HUES48 (cell line): ENCODE results near the gene RHBDD2.
"Not testable (repeated sequence)": the region's sequence is repeated elsewhere in the genome, so short reads cannot be mapped to it uniquely, and the experiment has no call there.

ENCODE experiments used
- H3K27ac ChIP-seq: one replicate; pipeline ENCODE4 v1.7.0; 2013; ENCODE audit warnings: low read depth, low read length, inconsistent platforms
- H3K27me3 ChIP-seq: 2 replicates; pipeline ENCODE4 v1.6.1; 2013; ENCODE audit warnings: mild to moderate bottlenecking, low read length; ENCODE audit not compliant: control insufficient read depth, insufficient read depth
- H3K36me3 ChIP-seq: 2 replicates; pipeline ENCODE4 v1.6.1; 2013; ENCODE audit warnings: low read length; ENCODE audit not compliant: control insufficient read depth, insufficient read depth
- H3K4me1 ChIP-seq: 2 replicates; pipeline ENCODE4 v1.6.1; 2013; ENCODE audit warnings: mild to moderate bottlenecking, low read length; ENCODE audit not compliant: control insufficient read depth, insufficient read depth
- H3K4me3 ChIP-seq: 2 replicates; pipeline ENCODE4 v1.5.1; 2013; ENCODE audit warnings: mild to moderate bottlenecking, low read depth, low read length
- H3K9ac ChIP-seq: 2 replicates; pipeline ENCODE4 v1.6.1; 2013; ENCODE audit warnings: mild to moderate bottlenecking, low read depth, low read length, moderate library complexity
- H3K9me3 ChIP-seq: 2 replicates; pipeline ENCODE4 v1.6.1; 2013; ENCODE audit warnings: low read length; ENCODE audit not compliant: control insufficient read depth, insufficient read depth

The RHBDD2 gene

DNA sequence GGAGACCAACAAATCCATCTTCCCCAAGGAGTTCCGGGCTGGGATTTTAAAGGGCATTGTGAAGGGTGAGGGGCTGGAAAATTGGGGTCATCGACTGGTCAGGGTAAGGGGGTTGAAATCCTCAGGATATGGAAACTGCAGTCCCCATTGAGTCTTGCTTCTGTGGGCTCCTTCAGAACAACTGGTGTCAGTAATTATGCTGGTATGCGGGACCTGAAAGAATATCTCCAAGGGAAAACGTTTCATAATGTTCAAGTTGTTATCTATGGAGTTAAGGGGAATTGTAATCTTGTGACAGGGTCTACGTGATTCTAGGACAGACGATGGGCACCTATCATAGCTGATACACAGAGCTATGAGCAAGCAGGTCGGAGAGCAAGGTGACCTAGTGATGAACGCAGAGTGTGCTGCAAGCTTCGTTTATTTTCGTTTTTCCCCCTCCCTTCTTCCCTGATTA lies 494 bp upstream of the RHBDD2 start:
- Histone ChIP-seq H3K4me1 (peaks cover 19% of the 10 kb centered on the region), H3K27me3 (peaks cover 15% of the 10 kb centered on the region), H3K4me3 (peak overlapping the region; percentile 53), H3K27ac (peak overlapping the region; percentile 39), H3K9me3 (no peaks in the 10 kb centered on the region), H3K9ac (no peak overlapping the region), H3K36me3 (peaks cover 21% of the 10 kb centered on the region)

DNA sequence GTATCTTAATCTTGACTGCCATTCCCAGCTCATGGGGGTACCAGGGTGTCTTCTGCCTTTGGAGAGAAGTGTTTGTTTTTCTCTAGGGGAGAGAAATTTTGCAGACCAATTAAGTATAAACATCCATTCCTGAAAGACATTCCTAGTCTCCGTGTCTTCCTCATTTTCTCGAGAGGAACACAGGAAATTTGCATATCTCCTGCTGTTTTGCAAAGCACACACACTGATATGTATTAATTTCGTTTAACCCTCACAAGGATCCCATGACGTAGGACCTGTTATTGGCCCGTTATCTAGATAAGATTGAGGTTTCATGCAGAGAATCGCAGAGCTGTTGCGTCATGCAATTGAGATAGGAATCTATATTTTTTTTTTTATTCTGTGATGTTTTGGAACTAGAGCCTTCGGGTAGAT lies 944 bp downstream of the RHBDD2 start:
- no peaks in the 10 kb centered on the region for H3K9me3 ChIP-seq
- H3K36me3 ChIP-seq = peaks cover 35% of the 10 kb centered on the region
- peaks cover 19% of the 10 kb centered on the region for H3K4me1 ChIP-seq
- H3K4me3 ChIP-seq = peak overlapping the region; percentile 86
- H3K27me3 ChIP-seq = peaks cover 15% of the 10 kb centered on the region
- H3K9ac ChIP-seq = peak overlapping the region; percentile 73; the same call in 1 of the 2 replicates
- peak overlapping the region; percentile 23 for H3K27ac ChIP-seq

DNA sequence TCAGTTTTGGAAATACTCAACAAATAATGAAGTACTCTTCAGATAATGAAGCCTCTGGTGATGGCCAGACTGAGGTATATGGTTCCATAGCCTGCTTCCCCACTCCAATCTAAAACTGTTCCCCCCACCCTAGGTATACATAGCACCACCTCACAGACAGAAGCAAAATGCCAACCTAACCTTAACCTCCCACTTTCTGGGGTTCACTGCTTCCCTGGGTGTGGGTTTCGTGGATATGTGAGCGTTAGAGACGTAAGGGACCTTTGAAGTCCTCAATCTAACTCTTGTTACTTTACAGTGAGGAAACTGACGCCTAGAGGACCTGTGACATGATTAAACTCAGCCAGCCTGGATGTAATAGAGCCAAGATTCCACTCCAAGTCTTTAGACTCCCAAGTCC lies 1.4 kb downstream of the RHBDD2 start:
- peak overlapping the region; percentile 86 for H3K4me3 ChIP-seq
- peaks cover 19% of the 10 kb centered on the region for H3K4me1 ChIP-seq
- no peak overlapping the region for H3K27ac ChIP-seq
- peaks cover 40% of the 10 kb centered on the region for H3K36me3 ChIP-seq
- no peaks in the 10 kb centered on the region for H3K9me3 ChIP-seq
- H3K9ac ChIP-seq = no peak overlapping the region
- peaks cover 15% of the 10 kb centered on the region for H3K27me3 ChIP-seq

- H3K9ac ChIP-seq = no peak overlapping the region
- no peak overlapping the region for H3K4me3 ChIP-seq
- H3K36me3 ChIP-seq = peaks cover 50% of the 10 kb centered on the region
- peaks cover 15% of the 10 kb centered on the region for H3K27me3 ChIP-seq
- peaks cover 19% of the 10 kb centered on the region for H3K4me1 ChIP-seq
- no peaks in the 10 kb centered on the region for H3K9me3 ChIP-seq
- no peak overlapping the region for H3K27ac ChIP-seq
Measured at GRCh38 chr7:75881436-75882095, 2.7 kb downstream of the RHBDD2 start.

- not testable (repeated sequence) for H3K4me3 ChIP-seq, H3K9me3 ChIP-seq, H3K27ac ChIP-seq, H3K9ac ChIP-seq
- Histone ChIP-seq H3K36me3 (peaks cover 63% of the 10 kb centered on the region), H3K27me3 (peaks cover 15% of the 10 kb centered on the region), H3K4me1 (peaks cover 16% of the 10 kb centered on the region)
Measured at GRCh38 chr7:75883265-75883824, 4.5 kb downstream of the RHBDD2 start.

GRCh38 chr7:75884476-75884875 lies 5.6 kb downstream of the RHBDD2 start:
- peaks cover 13% of the 10 kb centered on the region for H3K4me1 ChIP-seq
- no peak overlapping the region for H3K4me3 ChIP-seq
- H3K9ac ChIP-seq = no peak overlapping the region
- H3K27me3 ChIP-seq = peaks cover 14% of the 10 kb centered on the region
- no peaks in the 10 kb centered on the region for H3K9me3 ChIP-seq
- H3K27ac ChIP-seq = no peak overlapping the region
- peaks cover 65% of the 10 kb centered on the region for H3K36me3 ChIP-seq

DNA sequence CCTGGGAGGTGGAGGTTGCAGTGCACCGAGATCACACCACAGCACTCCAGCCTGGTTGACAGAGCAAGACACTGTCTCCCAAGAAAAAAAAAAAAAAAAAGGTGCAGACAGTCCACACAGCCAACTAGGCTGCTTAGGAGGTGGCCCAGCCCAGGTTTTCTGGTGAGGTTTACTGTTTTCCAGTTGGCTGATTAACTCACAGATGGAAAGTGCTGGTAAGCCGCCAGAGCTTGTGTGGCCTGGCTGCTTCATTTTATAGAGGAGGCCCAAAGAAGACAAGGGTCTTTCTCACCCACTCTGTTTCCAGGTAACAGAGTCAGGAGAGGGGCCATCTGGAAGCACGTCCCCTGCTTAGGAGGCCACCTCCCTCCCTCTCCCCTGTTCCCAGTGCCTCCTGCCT lies 6.2 kb downstream of the RHBDD2 start:
- peaks cover 8% of the 10 kb centered on the region for H3K27me3 ChIP-seq
- H3K9me3 ChIP-seq = no peaks in the 10 kb centered on the region
- H3K4me1 ChIP-seq = peaks cover 8% of the 10 kb centered on the region
- peaks cover 65% of the 10 kb centered on the region for H3K36me3 ChIP-seq
- no peak overlapping the region for H3K27ac ChIP-seq
- H3K4me3 ChIP-seq = no peak overlapping the region
- no peak overlapping the region for H3K9ac ChIP-seq

- no peaks in the 10 kb centered on the region for H3K27me3 ChIP-seq
- H3K27ac ChIP-seq = no peak overlapping the region
- H3K9ac ChIP-seq = no peak overlapping the region
- H3K9me3 ChIP-seq = no peaks in the 10 kb centered on the region
- H3K4me3 ChIP-seq = no peak overlapping the region
- H3K36me3 ChIP-seq = peaks cover 49% of the 10 kb centered on the region
- no peaks in the 10 kb centered on the region for H3K4me1 ChIP-seq
Measured at GRCh38 chr7:75887669-75888369, 9.0 kb downstream of the RHBDD2 start.

DNA sequence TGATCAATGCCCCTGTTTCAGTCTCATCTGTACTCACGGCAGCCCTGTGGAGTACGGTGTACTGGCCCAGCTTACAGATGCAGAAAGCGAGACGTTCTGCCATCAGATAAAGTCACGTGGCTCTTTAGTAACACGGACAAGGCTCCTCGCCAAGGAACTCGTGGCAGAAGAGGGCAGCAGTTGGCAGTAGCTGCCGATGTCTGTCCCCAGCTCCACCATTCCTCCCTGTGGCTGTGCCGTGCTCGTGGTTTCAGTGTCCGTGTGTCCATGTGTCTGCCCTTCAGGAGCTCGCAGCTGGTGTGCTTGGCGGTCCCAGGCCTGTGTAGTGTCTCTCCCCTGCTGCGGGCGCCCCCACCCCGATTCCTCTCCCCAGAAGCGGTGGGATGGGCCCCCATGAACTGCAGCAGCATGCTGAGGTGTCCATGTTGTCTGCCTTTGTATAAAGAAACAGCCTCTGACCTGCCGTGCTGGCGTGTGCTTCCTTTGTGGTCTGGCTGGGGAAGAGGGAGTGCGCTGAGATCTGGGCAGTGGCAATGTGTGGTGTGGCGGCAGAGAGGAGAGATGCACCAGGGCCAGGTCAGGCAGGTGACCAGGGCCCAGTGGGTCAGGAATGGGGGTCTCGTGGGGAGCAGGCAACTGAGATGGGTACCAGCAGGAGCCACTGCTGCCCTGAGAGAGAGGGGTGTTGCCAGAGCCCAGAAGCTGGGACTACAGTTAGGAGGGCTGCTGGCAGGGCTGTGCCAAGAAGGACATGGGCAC lies 9.8 kb downstream of the RHBDD2 start:
- Histone ChIP-seq H3K27me3 (no peaks in the 10 kb centered on the region), H3K4me3 (no peak overlapping the region), H3K4me1 (no peaks in the 10 kb centered on the region), H3K27ac (no peak overlapping the region), H3K9ac (no peak overlapping the region), H3K9me3 (no peaks in the 10 kb centered on the region), H3K36me3 (peaks cover 41% of the 10 kb centered on the region)

DNA sequence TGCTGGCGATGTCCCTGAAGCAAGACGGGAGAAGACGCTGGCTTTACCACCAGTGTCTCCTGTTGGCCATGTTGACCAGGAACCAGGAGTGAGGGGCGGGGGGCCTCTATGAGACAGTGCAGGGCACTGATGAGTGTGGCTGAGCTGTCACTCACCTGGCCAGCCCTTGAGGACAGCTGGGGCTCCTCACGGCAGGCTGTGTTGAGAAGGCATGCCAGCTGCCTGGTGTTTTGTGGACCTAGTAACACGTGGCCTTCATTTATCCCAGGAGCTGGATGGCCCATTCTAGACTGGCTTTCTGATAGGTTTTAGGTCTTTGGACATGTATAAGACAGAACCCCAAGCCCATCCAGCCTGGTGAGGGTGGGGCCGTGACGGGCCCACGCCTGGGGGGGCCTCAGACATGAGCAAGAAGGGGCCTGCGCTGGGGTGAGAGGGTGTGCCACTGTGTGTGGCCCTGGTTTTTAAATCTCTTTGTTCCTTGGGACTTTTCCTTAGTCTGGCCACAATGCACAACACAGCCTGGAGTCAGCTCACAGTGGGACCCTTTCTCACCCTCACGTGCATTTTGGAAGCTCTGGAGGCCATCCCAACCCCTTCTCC lies 10.5 kb downstream of the RHBDD2 start:
- no peaks in the 10 kb centered on the region for H3K9me3 ChIP-seq
- no peak overlapping the region for H3K27ac ChIP-seq
- no peak overlapping the region for H3K9ac ChIP-seq
- H3K27me3 ChIP-seq = no peaks in the 10 kb centered on the region
- H3K4me3 ChIP-seq = no peak overlapping the region
- H3K4me1 ChIP-seq = no peaks in the 10 kb centered on the region
- H3K36me3 ChIP-seq = peaks cover 35% of the 10 kb centered on the region
